ENCODE results near the gene RNASEH2A.

RNASEH2A gene

GRCh38 chr19:12767150-12767549 is 39.2 kb upstream of the RNASEH2A start:
- Histone ChIP-seq H3K4me1 (ENCODE audit: control extremely low read depth in 1 of 4, control insufficient read depth in 4 of 4, insufficient read depth in 4 of 4, low read length in 3 of 4) (peaks cover 2 to 6% (median 4%) of the 10 kb centered on the region in 4 experiments), H3K9me3 (ENCODE audit: control extremely low read depth in 1 of 5, control insufficient read depth in 4 of 5, insufficient read depth in 2 of 5, low read depth in 1 of 5, low read length in 4 of 5) (peaks cover 0 to 5% (median 0%) of the 10 kb centered on the region in 5 experiments), H3K4me3 (ENCODE audit: control insufficient read depth in 1 of 7, extremely low read depth in 1 of 7, insufficient read depth in 4 of 7, low read depth in 2 of 7, low read length in 6 of 7) (no peak overlapping the region), H3K36me3 (ENCODE audit: control insufficient read depth in 4 of 4, insufficient read depth in 4 of 4, low read length in 3 of 4) (peaks cover 0 to 17% (median 8%) of the 10 kb centered on the region in 4 experiments), H3K27ac (ENCODE audit: insufficient read depth in 1 of 2, low read depth in 1 of 2, low read length in 2 of 2, poor library complexity in 1 of 2, severe bottlenecking in 2 of 2) (no peak overlapping the region), H3K27me3 (replicated peaks in 2 of 5; ENCODE audit: control insufficient read depth in 4 of 5, insufficient read depth in 5 of 5, low read length in 4 of 5) (no peaks in the 10 kb centered on the region)
- POLR2A ChIA-PET = no interaction called here
- no peak for DNase-seq
- 96% methylated on average over 11 of the region's 11 CpGs for WGBS (ENCODE audit: insufficient coverage)
- CTCF ChIA-PET = interaction anchor here (0.9 to 39.0 kb wide), 7 partner anchors 8 to 82 kb away, joined by 3 to 776 read pairs (median 49); partner anchors contain the start of genes BEST2, GET3, HOOK2 and JUNB

DNA sequence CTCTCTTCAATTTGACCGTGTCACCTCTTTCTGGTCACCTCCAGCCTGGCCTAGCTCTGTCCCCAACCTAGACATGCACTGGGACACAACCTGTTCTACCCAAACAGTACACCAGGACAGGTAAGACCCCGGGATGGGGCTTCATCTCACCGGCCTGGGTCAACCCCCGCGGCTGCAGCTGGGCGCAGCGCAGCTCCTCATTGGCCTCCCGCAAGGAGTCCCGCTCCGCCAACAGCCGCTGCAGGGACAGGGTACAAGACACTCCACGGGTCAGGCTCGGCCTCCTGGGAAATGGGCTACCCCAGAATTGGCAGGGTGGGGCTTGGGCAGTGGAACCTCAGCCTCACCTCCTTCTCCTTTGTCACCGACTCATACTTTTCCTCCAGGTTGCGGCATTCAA is 38.7 kb upstream of the RNASEH2A start:
- POLR2A ChIA-PET = interaction anchor here (0.6 kb wide), 1 partner anchor 170 kb away, joined by 3 read pairs; no protein-coding TSS in a partner anchor

DNA sequence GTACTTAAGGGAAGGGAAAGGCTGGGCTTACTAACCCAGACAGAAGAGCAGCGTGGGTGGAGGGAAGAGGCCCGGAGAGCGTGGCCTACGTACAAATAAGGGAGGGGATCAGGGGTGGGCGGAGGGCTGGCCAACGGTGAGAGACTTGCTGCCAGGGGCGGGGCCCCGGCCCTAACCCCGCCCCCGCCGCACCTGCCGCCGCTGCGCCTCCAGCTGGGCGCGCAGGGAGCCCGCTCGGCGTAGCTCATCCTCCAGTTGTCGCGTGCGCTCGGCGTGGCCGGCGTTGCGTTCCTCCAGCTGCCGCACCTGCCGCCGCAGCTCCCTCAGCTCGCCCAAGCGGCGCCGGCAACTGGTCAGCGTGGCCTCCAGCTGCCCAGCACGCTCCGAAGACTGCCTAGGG is 36.7 kb upstream of the RNASEH2A start:
- ChIA-PET POLR2A (no interaction called here), CTCF (interaction anchor here (0.6 to 39.0 kb wide), 4 partner anchors 10 to 1884 kb away, joined by 3 to 776 read pairs (median 308); partner anchors contain the start of genes GET3, JUNB, PRDX2 and THSD8)
- Histone ChIP-seq H3K9me3 (ENCODE audit: control extremely low read depth in 1 of 5, control insufficient read depth in 4 of 5, insufficient read depth in 2 of 5, low read depth in 1 of 5, low read length in 4 of 5) (no peaks in the 10 kb centered on the region), H3K36me3 (ENCODE audit: control insufficient read depth in 4 of 4, insufficient read depth in 4 of 4, low read length in 3 of 4) (peaks cover 0 to 5% (median under 1%) of the 10 kb centered on the region in 4 experiments), H3K4me1 (ENCODE audit: control extremely low read depth in 1 of 4, control insufficient read depth in 4 of 4, insufficient read depth in 4 of 4, low read length in 3 of 4) (peaks cover 2 to 7% (median 7%) of the 10 kb centered on the region in 4 experiments), H3K4me3 (ENCODE audit: control insufficient read depth in 1 of 7, extremely low read depth in 1 of 7, insufficient read depth in 4 of 7, low read depth in 2 of 7, low read length in 6 of 7) (peak overlapping the region in 1 of 7 experiments; percentile 11), H3K27ac (ENCODE audit: insufficient read depth in 1 of 2, low read depth in 1 of 2, low read length in 2 of 2, poor library complexity in 1 of 2, severe bottlenecking in 2 of 2) (no peak overlapping the region), H3K27me3 (replicated peaks in 2 of 5; ENCODE audit: control insufficient read depth in 4 of 5, insufficient read depth in 5 of 5, low read length in 4 of 5) (no peaks in the 10 kb centered on the region)
- DNase-seq = peak in 2 of 3 donors; percentile 43 to 55
- WGBS (ENCODE audit: insufficient coverage) = 79% methylated on average over 31 of the region's 37 CpGs

More for the DNA sequence above, 38.7 kb upstream of the RNASEH2A start:
- H3K9me3 ChIP-seq (ENCODE audit: control extremely low read depth in 1 of 5, control insufficient read depth in 4 of 5, insufficient read depth in 2 of 5, low read depth in 1 of 5, low read length in 4 of 5) = peaks cover 0 to 5% (median 0%) of the 10 kb centered on the region in 5 experiments
- peaks cover 0 to 17% (median 8%) of the 10 kb centered on the region in 4 experiments for H3K36me3 ChIP-seq (ENCODE audit: control insufficient read depth in 4 of 4, insufficient read depth in 4 of 4, low read length in 3 of 4)
- H3K27ac ChIP-seq (ENCODE audit: insufficient read depth in 1 of 2, low read depth in 1 of 2, low read length in 2 of 2, poor library complexity in 1 of 2, severe bottlenecking in 2 of 2) = no peak overlapping the region
- no peak for DNase-seq
- CTCF ChIA-PET = interaction anchor here (0.9 to 39.0 kb wide), 7 partner anchors 7 to 82 kb away, joined by 3 to 776 read pairs (median 49); partner anchors contain the start of genes BEST2, GET3, HOOK2 and JUNB
- no peaks in the 10 kb centered on the region for H3K27me3 ChIP-seq (replicated peaks in 2 of 5; ENCODE audit: control insufficient read depth in 4 of 5, insufficient read depth in 5 of 5, low read length in 4 of 5)
- peaks cover 2 to 6% (median 4%) of the 10 kb centered on the region in 4 experiments for H3K4me1 ChIP-seq (ENCODE audit: control extremely low read depth in 1 of 4, control insufficient read depth in 4 of 4, insufficient read depth in 4 of 4, low read length in 3 of 4)
- H3K4me3 ChIP-seq (ENCODE audit: control insufficient read depth in 1 of 7, extremely low read depth in 1 of 7, insufficient read depth in 4 of 7, low read depth in 2 of 7, low read length in 6 of 7) = no peak overlapping the region
- WGBS (ENCODE audit: insufficient coverage) = 97% methylated on average over 13 of the region's 15 CpGs

GRCh38 chr19:12770922-12771321 is 35.5 kb upstream of the RNASEH2A start:
- 100% methylated on average over 7 of the region's 13 CpGs for whole genome bisulfite sequencing (ENCODE audit: insufficient coverage)
- H3K27me3 ChIP-seq (replicated peaks in 2 of 5; ENCODE audit: control insufficient read depth in 4 of 5, insufficient read depth in 5 of 5, low read length in 4 of 5) = no peaks in the 10 kb centered on the region
- ChIA-PET CTCF (interaction anchor here (0.8 to 39.0 kb wide), 3 partner anchors 10 to 42 kb away, joined by 3 to 776 read pairs (median 612); partner anchors contain the start of genes GET3, JUNB, PRDX2 and THSD8), POLR2A (no interaction called here)
- H3K36me3 ChIP-seq (ENCODE audit: control insufficient read depth in 4 of 4, insufficient read depth in 4 of 4, low read length in 3 of 4) = peaks cover 0 to 4% (median under 1%) of the 10 kb centered on the region in 4 experiments
- H3K27ac ChIP-seq (ENCODE audit: insufficient read depth in 1 of 2, low read depth in 1 of 2, low read length in 2 of 2, poor library complexity in 1 of 2, severe bottlenecking in 2 of 2) = no peak overlapping the region
- H3K9me3 ChIP-seq (ENCODE audit: control extremely low read depth in 1 of 5, control insufficient read depth in 4 of 5, insufficient read depth in 2 of 5, low read depth in 1 of 5, low read length in 4 of 5) = no peaks in the 10 kb centered on the region
- H3K4me3 ChIP-seq (ENCODE audit: control insufficient read depth in 1 of 7, extremely low read depth in 1 of 7, insufficient read depth in 4 of 7, low read depth in 2 of 7, low read length in 6 of 7) = no peak overlapping the region
- peaks cover 2 to 13% (median 12%) of the 10 kb centered on the region in 4 experiments for H3K4me1 ChIP-seq (ENCODE audit: control extremely low read depth in 1 of 4, control insufficient read depth in 4 of 4, insufficient read depth in 4 of 4, low read length in 3 of 4)
- no peak for DNase-seq

- DNase-seq = no peak
- peaks cover 0 to 4% (median under 1%) of the 10 kb centered on the region in 4 experiments for H3K36me3 ChIP-seq (ENCODE audit: control insufficient read depth in 4 of 4, insufficient read depth in 4 of 4, low read length in 3 of 4)
- no peak overlapping the region for H3K4me3 ChIP-seq (ENCODE audit: control insufficient read depth in 1 of 7, extremely low read depth in 1 of 7, insufficient read depth in 4 of 7, low read depth in 2 of 7, low read length in 6 of 7)
- no peak overlapping the region for H3K27ac ChIP-seq (ENCODE audit: insufficient read depth in 1 of 2, low read depth in 1 of 2, low read length in 2 of 2, poor library complexity in 1 of 2, severe bottlenecking in 2 of 2)
- CTCF ChIA-PET = interaction anchor here (3.1 to 39.0 kb wide), 5 partner anchors 8 to 75 kb away, joined by 13 to 776 read pairs (median 54); partner anchors contain the start of genes GET3, JUNB, PRDX2 and THSD8
- WGBS (ENCODE audit: insufficient coverage) = 100% methylated on average over 2 of the region's 4 CpGs
- H3K9me3 ChIP-seq (ENCODE audit: control extremely low read depth in 1 of 5, control insufficient read depth in 4 of 5, insufficient read depth in 2 of 5, low read depth in 1 of 5, low read length in 4 of 5) = no peaks in the 10 kb centered on the region
- H3K4me1 ChIP-seq (ENCODE audit: control extremely low read depth in 1 of 4, control insufficient read depth in 4 of 4, insufficient read depth in 4 of 4, low read length in 3 of 4) = peaks cover 2 to 18% (median 12%) of the 10 kb centered on the region in 4 experiments
- POLR2A ChIA-PET = interaction anchor here (7.4 kb wide), 1 partner anchor 19 kb away, joined by 198 read pairs; the partner anchor contains the start of gene JUNB
- no peaks in the 10 kb centered on the region for H3K27me3 ChIP-seq (replicated peaks in 2 of 5; ENCODE audit: control insufficient read depth in 4 of 5, insufficient read depth in 5 of 5, low read length in 4 of 5)
Measured at GRCh38 chr19:12772323-12772722, 34.1 kb upstream of the RNASEH2A start.

GRCh38 chr19:12773571-12773970 is 32.8 kb upstream of the RNASEH2A start:
- Histone ChIP-seq H3K27me3 (replicated peaks in 2 of 5; ENCODE audit: control insufficient read depth in 4 of 5, insufficient read depth in 5 of 5, low read length in 4 of 5) (no peaks in the 10 kb centered on the region), H3K27ac (ENCODE audit: insufficient read depth in 1 of 2, low read depth in 1 of 2, low read length in 2 of 2, poor library complexity in 1 of 2, severe bottlenecking in 2 of 2) (no peak overlapping the region), H3K9me3 (ENCODE audit: control extremely low read depth in 1 of 5, control insufficient read depth in 4 of 5, insufficient read depth in 2 of 5, low read depth in 1 of 5, low read length in 4 of 5) (no peaks in the 10 kb centered on the region), H3K4me1 (ENCODE audit: control extremely low read depth in 1 of 4, control insufficient read depth in 4 of 4, insufficient read depth in 4 of 4, low read length in 3 of 4) (peaks cover 3 to 29% (median 24%) of the 10 kb centered on the region in 4 experiments), H3K4me3 (ENCODE audit: control insufficient read depth in 1 of 7, extremely low read depth in 1 of 7, insufficient read depth in 4 of 7, low read depth in 2 of 7, low read length in 6 of 7) (no peak overlapping the region), H3K36me3 (ENCODE audit: control insufficient read depth in 4 of 4, insufficient read depth in 4 of 4, low read length in 3 of 4) (peaks cover 0 to 2% (median 0%) of the 10 kb centered on the region in 4 experiments)
- ChIA-PET POLR2A (interaction anchor here (7.4 kb wide), 1 partner anchor 18 kb away, joined by 198 read pairs; the partner anchor contains the start of gene JUNB), CTCF (interaction anchor here (1.0 to 39.0 kb wide), 8 partner anchors 9 to 74 kb away, joined by 3 to 776 read pairs (median 14); partner anchors contain the start of genes GET3, JUNB, PRDX2 and THSD8)
- 96% methylated on average over 2 of the region's 2 CpGs for WGBS (ENCODE audit: insufficient coverage)
- DNase-seq = peak in 2 of 3 donors; percentile 68
